HCT116 (cell line): ENCODE results near the gene ERC1. TPM values are rescaled to one million over a fixed set of nuclear protein-coding genes. Genes with fewer than 3 reads are reported as not detected.

ENCODE experiments used
- ATAC-seq: fragments of 200-7000 bp; cut with Tn5 transposase; 2 replicates; pipeline ENCODE4 v1.9.1; 2020; ENCODE audit warnings: mild to moderate bottlenecking, moderate library complexity
- BruUV-seq: library from RNA; stranded (reverse); fragments of 400-500 nt; replicated peaks from 2 replicates; lab custom pipeline; 2021; lab: Mats Ljungman, UMichigan
- CTCF ChIA-PET: fragments of 300-600 bp; sonication (Branson Sonifier 250); formaldehyde crosslinking; loops from one replicate; lab custom pipeline; 2021; ENCODE audit warnings: antibody characterized with exemption; lab: Charles Lee
- POLR2A ChIA-PET: fragments of 300-600, 350-600 bp; sonication (Branson Sonifier 250); formaldehyde crosslinking; loops from one replicate; lab custom pipeline; 2021; ENCODE audit warnings: antibody characterized with exemption; lab: Charles Lee
- RAD21 ChIA-PET, 2 experiments: fragments of 300-600 bp; sonication (Branson Sonifier 250); formaldehyde crosslinking; loops; one replicate each; lab custom pipeline; 2023; ENCODE audit warnings: low total read pairs in 2 of 2; ENCODE audit not compliant: uncharacterized antibody in 2 of 2, unreplicated experiment in 2 of 2, low non-redundant PET in 1 of 2; lab: Charles Lee
- DNase-seq: peaks from one replicate; pipeline ENCODE4 v3.0.0-alpha.2; 2010; ENCODE audit warnings: low read depth, low spot score
- H2AFZ ChIP-seq: fragments of 200-600 bp; shearing (Covaris generic), sonication (generic); 2 replicates; pipeline ENCODE4 v1.6.1; 2017; ENCODE audit warnings: low read depth, mixed run types, mixed read lengths, antibody characterized with exemption, low read length; ENCODE audit not compliant: poor library complexity, severe bottlenecking
- H3K27ac ChIP-seq: 2 replicates; pipeline ENCODE4 v1.5.1; 2012; ENCODE audit warnings: low read depth, low read length
- H3K27me3 ChIP-seq: fragments of 200-600 bp; sonication (generic); 2 replicates; pipeline ENCODE4 v1.6.1; 2016; ENCODE audit warnings: mixed run types, low read length, mixed read lengths; ENCODE audit not compliant: insufficient read depth
- H3K36me3 ChIP-seq, 2 experiments: fragments of 200-500 bp in 1 of 2; fragments of 200-600 bp in 1 of 2; sonication (Bioruptor generic) in 1 of 2; sonication (generic) in 1 of 2; 2 replicates each; pipeline versions ENCODE4 v1.5.1 to v1.6.1; 2014 to 2016; ENCODE audit warnings: low read length in 2 of 2, inconsistent platforms in 1 of 2, mixed read lengths in 1 of 2, mixed run types in 1 of 2; ENCODE audit not compliant: insufficient read depth in 2 of 2, control insufficient read depth in 1 of 2
- H3K4me1 ChIP-seq, 2 experiments: fragments of 200-600 bp in 1 of 2; sonication (generic) in 1 of 2; 2 replicates each; pipeline versions ENCODE4 v1.5.1 to v1.6.1; 2012 to 2017; ENCODE audit warnings: low read length in 2 of 2, inconsistent platforms in 1 of 2, mild to moderate bottlenecking in 1 of 2, mixed read lengths in 1 of 2, mixed run types in 1 of 2, moderate library complexity in 1 of 2; ENCODE audit not compliant: insufficient read depth in 2 of 2, control insufficient read depth in 1 of 2
- H3K4me2 ChIP-seq: fragments of 200-600 bp; sonication (generic); 2 replicates; pipeline ENCODE4 v1.6.1; 2017; ENCODE audit warnings: mixed run types, low read length, mixed read lengths
- H3K4me3 ChIP-seq, 2 experiments: fragments of 200-600 bp in 1 of 2; sonication (generic) in 1 of 2; replicated peaks in 1 of 2; 2 replicates each; pipeline ENCODE4 v1.5.1; 2011 to 2016; ENCODE audit warnings: low read length in 2 of 2, control low read depth in 1 of 2, low read depth in 1 of 2, mild to moderate bottlenecking in 1 of 2, mixed read lengths in 1 of 2, mixed run types in 1 of 2
- H3K79me2 ChIP-seq: fragments of 200-600 bp; sonication (generic); 2 replicates; pipeline ENCODE4 v1.6.1; 2017; ENCODE audit warnings: mild to moderate bottlenecking, mixed run types, low read length, moderate library complexity, mixed read lengths; ENCODE audit not compliant: insufficient read depth
- H3K9ac ChIP-seq: fragments of 200-600 bp; sonication (generic); 2 replicates; pipeline ENCODE4 v1.6.1; 2016; ENCODE audit warnings: low read length, mixed read lengths
- H3K9me2 ChIP-seq: fragments of 200-600 bp; sonication (generic), shearing (Covaris generic); 2 replicates; pipeline ENCODE4 v1.6.1; 2017; ENCODE audit warnings: mixed run types, mild to moderate bottlenecking, moderate library complexity; ENCODE audit not compliant: insufficient read depth
- H3K9me3 ChIP-seq, 2 experiments: fragments of 200-500 bp in 1 of 2; fragments of 200-600 bp in 1 of 2; sonication (Bioruptor generic) in 1 of 2; sonication (generic) in 1 of 2; 2 replicates each; pipeline ENCODE4 v1.6.1; 2014 to 2017; ENCODE audit warnings: low read length in 2 of 2, mixed read lengths in 2 of 2, inconsistent platforms in 1 of 2, low read depth in 1 of 2, mild to moderate bottlenecking in 1 of 2, mixed run types in 1 of 2, moderate library complexity in 1 of 2; ENCODE audit not compliant: control insufficient read depth in 1 of 2, insufficient read depth in 1 of 2
- H4K20me1 ChIP-seq: fragments of 200-600 bp; sonication (generic), shearing (Covaris generic); 2 replicates; pipeline ENCODE4 v1.6.1; 2017; ENCODE audit warnings: mixed run types, mild to moderate bottlenecking, moderate library complexity; ENCODE audit not compliant: insufficient read depth
- CEBPB ChIP-seq: IDR thresholded peaks from 2 replicates; pipeline ENCODE4 v1.6.1; 2012; ENCODE audit warnings: low read depth
- EGR1 ChIP-seq: IDR thresholded peaks from 2 replicates; pipeline ENCODE4 v1.6.1; 2012; ENCODE audit warnings: low read depth
- ELF1 ChIP-seq: IDR thresholded peaks from 2 replicates; pipeline ENCODE4 v1.6.1; 2012; ENCODE audit warnings: low read depth, borderline replicate concordance
- EZH2phosphoT487 ChIP-seq: fragments of 200-600 bp; IDR thresholded peaks from 2 replicates; pipeline ENCODE4 v1.6.1; 2018; ENCODE audit warnings: antibody characterized with exemption, borderline replicate concordance
- FOSL1 ChIP-seq: IDR thresholded peaks from 2 replicates; pipeline ENCODE4 v1.6.1; 2012; ENCODE audit warnings: low read depth
- JUND ChIP-seq: IDR thresholded peaks from 2 replicates; pipeline ENCODE4 v1.6.1; 2012
- POLR2A ChIP-seq: IDR thresholded peaks from 2 replicates; pipeline ENCODE4 v1.7.0; 2011; ENCODE audit warnings: borderline replicate concordance; ENCODE audit not compliant: insufficient read depth, insufficient read length; ENCODE audit errors: extremely low read depth
- POLR2AphosphoS5 ChIP-seq: IDR thresholded peaks from 2 replicates; pipeline ENCODE4 v1.6.1; 2011; ENCODE audit warnings: mild to moderate bottlenecking, low read depth, low read length, moderate library complexity
- SRF ChIP-seq: IDR thresholded peaks from 2 replicates; pipeline ENCODE4 v1.6.1; 2012; ENCODE audit warnings: low read depth
- TCF7L2 ChIP-seq: IDR thresholded peaks from 2 replicates; pipeline ENCODE4 v1.7.0; 2011; ENCODE audit warnings: borderline replicate concordance, inconsistent platforms; ENCODE audit not compliant: insufficient read depth, insufficient read length; ENCODE audit errors: extremely low read depth
- YY1 ChIP-seq: IDR thresholded peaks from 2 replicates; pipeline ENCODE4 v1.6.1; 2011; ENCODE audit warnings: low read length, low read depth, moderate library complexity, mild to moderate bottlenecking; ENCODE audit not compliant: insufficient replicate concordance; ENCODE audit errors: extremely low read depth
- ZFX ChIP-seq: fragments of 450-650 bp; IDR thresholded peaks from 2 replicates; pipeline ENCODE4 v1.6.1; 2017
- intact Hi-C: fragments of 100-400 bp; cut with micrococcal nuclease; formaldehyde crosslinking; loops from 2 replicates; pipeline ENCODE4 v1.10.0; 2022
- total RNA-seq: library from RNA; stranded (reverse); gene quantifications from one replicate; pipeline ENCODE4 v1.2.1, GENCODE V29; 2021; ENCODE audit not compliant: unreplicated experiment
- TF ChIP-seq, protein P1 (sequence below), 3 experiments: fragments of 200-600 bp in 1 of 3; sonication (generic) in 1 of 3; IDR thresholded peaks in 2 of 3; conservative IDR thresholded peaks in 1 of 3; 2 replicates each; pipeline ENCODE4 v1.5.1; 2012 to 2017; ENCODE audit warnings: low read depth in 2 of 3, low read length in 2 of 3, antibody characterized with exemption in 1 of 3, borderline replicate concordance in 1 of 3, control low read depth in 1 of 3, mild to moderate bottlenecking in 1 of 3, mixed read lengths in 1 of 3, mixed run types in 1 of 3, moderate library complexity in 1 of 3; ENCODE audit not compliant: insufficient read depth in 1 of 3
- TF ChIP-seq, protein P2 (sequence below): IDR thresholded peaks from 2 replicates; pipeline ENCODE4 v1.6.1; 2011; ENCODE audit warnings: mild to moderate bottlenecking, low read length, moderate library complexity; ENCODE audit not compliant: insufficient replicate concordance; ENCODE audit errors: extremely low read depth

The ERC1 gene
- total RNA-seq, 1 experiment from 2014 or later, result 41.9 TPM

DNA sequence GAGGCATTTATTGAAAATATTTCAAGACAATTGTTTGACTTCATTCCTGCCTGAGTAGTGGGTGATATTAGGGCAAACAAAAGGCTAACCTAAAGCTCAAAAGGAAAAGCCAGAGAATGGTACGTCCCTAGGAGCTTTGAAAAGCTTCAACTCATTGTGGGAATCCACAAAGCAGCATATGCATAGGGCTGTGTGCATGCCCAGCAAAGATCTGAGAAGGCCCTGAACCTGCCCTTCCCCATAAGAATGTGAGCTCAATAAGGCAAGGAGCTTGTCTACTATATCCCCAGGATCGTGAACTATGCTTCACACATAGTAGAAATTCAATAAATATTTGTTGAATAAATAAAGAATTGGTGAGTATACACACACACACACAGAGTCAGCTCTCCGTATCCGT, 22.5 kb upstream of the ERC1 start:
- Histone ChIP-seq H3K9ac (no peak overlapping the region), H2AFZ (no peak overlapping the region), H3K36me3 (no peaks in the 10 kb centered on the region), H3K79me2 (no peaks in the 10 kb centered on the region), H3K4me1 (peaks cover 3 to 13% of the 10 kb centered on the region in 2 experiments; a peak in 3 of 4 replicates), H3K9me3 (no peaks in the 10 kb centered on the region), H3K27ac (no peak overlapping the region), H3K4me3 (no peak overlapping the region), H3K27me3 (no peaks in the 10 kb centered on the region), H3K4me2 (no peak overlapping the region), H4K20me1 (no peaks in the 10 kb centered on the region), H3K9me2 (no peaks in the 10 kb centered on the region)
- ChIA-PET RAD21 (no interaction called here), POLR2A (no interaction called here), CTCF (interaction anchor here (1.9 kb wide), 1 partner anchor 19 kb away, joined by 7 read pairs; the partner anchor contains the start of gene RAD52)
- ATAC-seq, result no peak
- no peak for DNase-seq
- BruUV-seq, result no TSS peak
- intact Hi-C loops, result no loop called here
- TF ChIP-seq JUND (no peak), YY1 (no peak)

DNA sequence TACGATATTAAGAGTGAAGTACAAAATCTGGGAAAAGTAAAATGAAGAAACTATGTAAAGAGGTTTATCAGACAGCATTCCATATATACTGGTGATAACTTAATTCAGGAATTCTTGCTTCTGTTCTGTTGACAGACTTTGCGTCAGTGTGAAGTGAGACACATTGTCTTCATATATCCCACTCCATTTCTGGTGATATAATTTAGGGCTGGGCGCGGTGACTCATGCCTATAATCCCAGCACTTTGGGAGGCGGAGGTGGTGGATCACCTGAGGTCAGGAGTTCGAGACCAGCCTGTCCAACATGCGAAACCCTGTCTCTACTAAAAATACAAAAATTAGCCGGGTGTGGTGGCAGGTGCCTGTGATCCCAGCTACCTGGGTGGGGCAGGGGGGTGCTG, 21.2 kb upstream of the ERC1 start:
- Histone ChIP-seq H3K4me1 (peaks cover 3 to 13% of the 10 kb centered on the region in 2 experiments; a peak in 3 of 4 replicates), H2AFZ (no peak overlapping the region), H3K9ac (no peak overlapping the region), H3K27me3 (no peaks in the 10 kb centered on the region), H4K20me1 (no peaks in the 10 kb centered on the region), H3K79me2 (no peaks in the 10 kb centered on the region), H3K9me2 (no peaks in the 10 kb centered on the region), H3K27ac (no peak overlapping the region), H3K9me3 (no peaks in the 10 kb centered on the region), H3K36me3 (no peaks in the 10 kb centered on the region), H3K4me3 (no peak overlapping the region), H3K4me2 (peak overlapping the region; percentile 41; the same call in 1 of the 2 replicates)
- POLR2A ChIA-PET, result no interaction called here
- no TSS peak for BruUV-seq
- RAD21 ChIA-PET, result no interaction called here
- intact Hi-C loops, result no loop called here
- CTCF ChIA-PET, result no interaction called here
- ATAC-seq (peak; percentile 42; the same call in 1 of the 2 replicates), DNase-seq (no peak)
- no peak for TF ChIP-seq TCF7L2
- TF ChIP-seq, protein P1, sequence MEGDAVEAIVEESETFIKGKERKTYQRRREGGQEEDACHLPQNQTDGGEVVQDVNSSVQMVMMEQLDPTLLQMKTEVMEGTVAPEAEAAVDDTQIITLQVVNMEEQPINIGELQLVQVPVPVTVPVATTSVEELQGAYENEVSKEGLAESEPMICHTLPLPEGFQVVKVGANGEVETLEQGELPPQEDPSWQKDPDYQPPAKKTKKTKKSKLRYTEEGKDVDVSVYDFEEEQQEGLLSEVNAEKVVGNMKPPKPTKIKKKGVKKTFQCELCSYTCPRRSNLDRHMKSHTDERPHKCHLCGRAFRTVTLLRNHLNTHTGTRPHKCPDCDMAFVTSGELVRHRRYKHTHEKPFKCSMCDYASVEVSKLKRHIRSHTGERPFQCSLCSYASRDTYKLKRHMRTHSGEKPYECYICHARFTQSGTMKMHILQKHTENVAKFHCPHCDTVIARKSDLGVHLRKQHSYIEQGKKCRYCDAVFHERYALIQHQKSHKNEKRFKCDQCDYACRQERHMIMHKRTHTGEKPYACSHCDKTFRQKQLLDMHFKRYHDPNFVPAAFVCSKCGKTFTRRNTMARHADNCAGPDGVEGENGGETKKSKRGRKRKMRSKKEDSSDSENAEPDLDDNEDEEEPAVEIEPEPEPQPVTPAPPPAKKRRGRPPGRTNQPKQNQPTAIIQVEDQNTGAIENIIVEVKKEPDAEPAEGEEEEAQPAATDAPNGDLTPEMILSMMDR (IDR thresholded peaks at IDR 0.05 in 2 of 3, conservative IDR thresholded peaks at IDR 0.05 in 1 of 3; ENCODE audit: borderline replicate concordance in 1 of 3, insufficient read depth in 1 of 3, low read depth in 2 of 3, low read length in 2 of 3), result no peak
- TF ChIP-seq POLR2A, result no peak
- no peak for TF ChIP-seq ZFX
- no peak for TF ChIP-seq EZH2phosphoT487
- TF ChIP-seq, protein P2, sequence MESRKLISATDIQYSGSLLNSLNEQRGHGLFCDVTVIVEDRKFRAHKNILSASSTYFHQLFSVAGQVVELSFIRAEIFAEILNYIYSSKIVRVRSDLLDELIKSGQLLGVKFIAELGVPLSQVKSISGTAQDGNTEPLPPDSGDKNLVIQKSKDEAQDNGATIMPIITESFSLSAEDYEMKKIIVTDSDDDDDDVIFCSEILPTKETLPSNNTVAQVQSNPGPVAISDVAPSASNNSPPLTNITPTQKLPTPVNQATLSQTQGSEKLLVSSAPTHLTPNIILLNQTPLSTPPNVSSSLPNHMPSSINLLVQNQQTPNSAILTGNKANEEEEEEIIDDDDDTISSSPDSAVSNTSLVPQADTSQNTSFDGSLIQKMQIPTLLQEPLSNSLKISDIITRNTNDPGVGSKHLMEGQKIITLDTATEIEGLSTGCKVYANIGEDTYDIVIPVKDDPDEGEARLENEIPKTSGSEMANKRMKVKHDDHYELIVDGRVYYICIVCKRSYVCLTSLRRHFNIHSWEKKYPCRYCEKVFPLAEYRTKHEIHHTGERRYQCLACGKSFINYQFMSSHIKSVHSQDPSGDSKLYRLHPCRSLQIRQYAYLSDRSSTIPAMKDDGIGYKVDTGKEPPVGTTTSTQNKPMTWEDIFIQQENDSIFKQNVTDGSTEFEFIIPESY, result no peak
- TF ChIP-seq ELF1, result no peak
- TF ChIP-seq FOSL1, result no peak
- TF ChIP-seq SRF, result no peak
- TF ChIP-seq EGR1, result no peak
- no peak for TF ChIP-seq POLR2AphosphoS5
- TF ChIP-seq CEBPB, result no peak
